HG03565 (cell line): ENCODE data around the gene STAT1.

Experiments used
- ATAC-seq: cut with Tn5 transposase; IDR thresholded peaks from one replicate; pipeline ENCODE4 v1.9.1; 2021; ENCODE audit warnings: mild to moderate bottlenecking, moderate library complexity; ENCODE audit not compliant: unreplicated experiment

Gene STAT1

DNA sequence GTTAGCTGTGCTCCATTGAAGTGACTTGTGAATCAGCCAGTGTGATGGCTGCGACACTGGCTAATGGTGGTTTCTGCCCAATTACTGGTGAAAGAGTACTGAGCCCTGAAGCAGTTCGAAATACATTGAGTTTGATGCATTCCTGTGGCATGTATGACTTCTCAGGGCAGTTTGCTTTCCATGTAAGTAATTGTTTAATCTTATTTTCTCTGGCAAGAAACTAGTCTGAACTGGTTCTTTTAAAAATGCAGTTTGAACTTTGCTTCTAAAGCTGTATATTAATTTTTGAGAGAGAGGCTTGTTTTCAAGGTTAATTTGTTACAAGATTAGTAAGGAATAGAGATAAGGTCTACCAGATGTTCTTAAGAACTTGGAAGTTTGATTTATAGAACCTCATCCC, 86.7 kb downstream of the STAT1 start:
- no peak for ATAC-seq

DNA sequence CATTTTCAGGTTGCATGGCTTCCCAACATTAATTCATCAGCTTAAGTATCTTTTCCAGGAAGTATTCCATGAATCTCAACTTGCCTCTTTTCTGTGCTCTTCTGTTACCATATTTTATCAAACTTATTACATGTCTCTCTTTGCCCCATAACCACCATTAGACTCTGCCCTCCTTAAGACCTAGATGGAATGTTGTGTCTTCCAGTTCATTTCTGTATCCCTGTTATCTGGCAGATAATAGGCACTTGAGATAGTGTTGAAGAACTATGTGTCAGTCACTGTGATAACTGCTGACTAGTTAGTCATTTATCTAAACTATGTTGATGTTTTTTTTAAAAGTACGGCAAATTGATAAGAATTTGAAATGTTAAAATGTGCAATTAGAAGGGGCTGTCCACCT, 91.6 kb downstream of the STAT1 start:
- ATAC-seq, result no peak

GRCh38 chr2:190920085-190920484, 93.9 kb downstream of the STAT1 start:
- no peak for ATAC-seq
